NCI-H187 (cell line): ENCODE measurements around the gene CCDC126.
"Not testable (repeated sequence)": the region's sequence is repeated elsewhere in the genome, so short reads cannot be mapped to it uniquely, and the experiment has no call there.

Experiments
- DNase-seq, 2 experiments: peaks; one replicate each; lab custom pipeline; 2025; lab: John Stamatoyannopoulos, UW

CCDC126 gene

DNA sequence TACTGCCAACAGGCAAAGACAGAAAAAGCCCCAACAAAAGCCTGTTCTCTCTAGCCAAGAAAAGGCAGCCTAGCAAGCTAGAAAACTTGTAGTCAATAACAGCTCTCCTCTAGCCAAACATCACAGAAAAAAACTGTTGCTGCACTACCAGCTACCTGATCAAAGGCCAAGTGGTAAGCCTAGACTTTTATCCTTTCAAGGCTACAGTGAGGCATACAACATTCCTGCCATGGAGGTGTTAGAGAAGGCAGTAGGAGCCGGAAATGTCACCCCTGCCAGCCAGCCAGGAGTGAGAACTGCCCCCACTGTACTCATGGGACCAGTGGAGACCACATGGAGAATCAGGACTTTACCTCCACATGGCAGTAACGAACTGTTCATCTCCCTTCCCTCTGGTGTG is 31.2 kb downstream of the CCDC126 start:
- DNase-seq = no peak

- DNase-seq = no peak
Measured at GRCh38 chr7:23633417-23633816, 36.2 kb downstream of the CCDC126 start.

- DNase-seq = no peak
Measured at GRCh38 chr7:23645822-23646221, 48.6 kb downstream of the CCDC126 start.

DNA sequence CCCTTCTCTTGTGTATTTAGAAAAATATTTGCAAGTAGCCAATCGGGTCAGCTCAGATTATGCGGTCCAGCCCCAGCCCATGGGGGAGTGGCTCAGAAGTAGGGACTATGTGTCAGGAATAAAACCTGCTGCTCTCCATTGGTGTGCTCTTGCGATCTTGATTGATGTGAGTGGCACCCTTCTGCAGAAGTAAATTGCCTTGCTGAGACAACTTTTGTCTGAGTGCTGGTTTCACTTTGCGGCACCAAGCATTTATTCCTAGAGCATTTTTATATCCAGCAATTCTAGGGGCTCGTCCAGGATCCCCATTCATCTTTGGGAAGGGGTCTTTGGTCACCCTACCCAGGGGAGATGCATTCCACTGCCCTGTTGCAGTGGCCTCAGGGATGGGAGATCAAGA is 56.8 kb downstream of the CCDC126 start:
- DNase-seq = no peak

DNA sequence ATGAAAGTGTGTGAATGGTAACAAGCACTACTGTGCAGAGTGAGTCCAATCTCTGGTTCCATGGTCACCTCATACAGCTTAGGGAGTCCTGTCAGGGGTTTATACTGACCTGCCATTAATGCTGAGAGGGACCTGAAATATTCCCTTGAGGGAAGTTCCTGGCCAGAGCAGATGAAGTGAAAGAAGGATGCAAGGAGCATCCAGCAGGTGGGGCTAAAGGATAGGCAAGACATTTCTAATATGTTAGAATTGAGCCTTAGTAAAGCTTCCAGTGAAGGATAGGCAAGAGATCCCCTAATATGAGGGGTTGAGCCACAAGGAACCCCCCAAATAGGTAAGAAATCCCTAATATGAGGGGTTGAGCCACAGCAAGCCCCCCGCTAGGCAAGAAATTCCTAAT is 57.3 kb downstream of the CCDC126 start:
- no peak for DNase-seq

DNA sequence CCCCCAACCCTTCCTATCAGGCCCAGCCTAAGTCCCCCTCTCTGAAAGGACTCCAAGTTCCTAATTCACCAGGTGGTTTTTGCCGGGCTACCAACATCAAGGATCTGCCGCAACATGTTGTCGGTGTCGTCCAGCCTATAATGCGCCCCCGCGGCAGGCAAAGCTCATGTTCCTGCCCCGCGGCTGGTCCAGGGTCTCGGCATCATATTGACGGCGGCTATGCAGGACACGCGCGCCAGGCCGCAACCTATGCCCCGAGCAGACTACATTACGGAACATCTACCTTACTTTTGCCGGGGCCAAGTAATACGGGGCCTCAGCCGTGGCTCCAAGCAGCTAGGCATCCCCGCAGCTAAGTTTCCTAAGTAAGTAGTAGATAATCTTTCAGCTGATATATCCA is 58.3 kb downstream of the CCDC126 start:
- DNase-seq = no peak

GRCh38 chr7:23658831-23659427 is 61.7 kb downstream of the CCDC126 start:
- no peak for DNase-seq

DNA sequence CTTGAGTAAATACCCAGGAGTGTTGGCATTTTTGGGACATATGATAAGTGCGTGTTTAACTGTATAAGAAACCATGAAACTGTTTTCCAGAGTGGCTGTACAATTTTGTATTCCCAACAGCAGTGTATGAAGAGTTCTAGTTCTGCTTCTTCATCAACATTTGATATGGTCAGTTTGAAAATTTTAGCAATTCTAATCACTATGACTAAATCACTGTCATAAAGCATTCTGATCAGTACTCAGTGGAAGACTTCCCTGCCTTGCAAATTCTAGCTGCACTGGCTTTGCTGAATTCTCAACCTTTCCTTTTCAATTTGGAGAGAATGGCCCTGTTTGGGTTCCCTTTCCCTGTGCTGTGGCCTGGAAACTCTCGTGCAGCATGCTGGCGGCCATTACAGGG is 64.2 kb downstream of the CCDC126 start:
- DNase-seq = no peak

GRCh38 chr7:23662124-23662983 is 65.2 kb downstream of the CCDC126 start:
- no peak for DNase-seq

GRCh38 chr7:23662984-23663313 is 65.8 kb downstream of the CCDC126 start:
- no peak for DNase-seq

GRCh38 chr7:23664122-23664521 is 66.9 kb downstream of the CCDC126 start:
- DNase-seq = no peak

DNA sequence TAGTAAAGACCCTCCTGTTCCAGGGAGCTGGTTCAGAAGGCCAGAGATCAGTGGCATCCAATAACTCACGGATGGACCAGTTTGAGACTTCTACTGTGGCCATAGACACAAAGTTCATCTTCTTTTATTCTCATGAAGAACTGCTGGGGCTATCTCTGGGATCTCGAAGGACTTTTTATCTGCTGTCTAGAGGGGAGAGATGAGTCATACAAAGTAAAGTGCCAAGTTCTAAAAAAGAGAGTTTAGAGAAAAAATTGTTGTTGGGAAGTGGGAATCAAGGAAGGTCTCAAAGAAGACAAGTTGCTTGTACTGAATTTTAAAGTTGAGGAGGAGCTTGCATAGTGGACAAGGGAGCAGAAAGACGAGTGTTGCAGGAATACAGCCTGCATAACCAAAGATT is 74.9 kb downstream of the CCDC126 start:
- no peak for DNase-seq

DNA sequence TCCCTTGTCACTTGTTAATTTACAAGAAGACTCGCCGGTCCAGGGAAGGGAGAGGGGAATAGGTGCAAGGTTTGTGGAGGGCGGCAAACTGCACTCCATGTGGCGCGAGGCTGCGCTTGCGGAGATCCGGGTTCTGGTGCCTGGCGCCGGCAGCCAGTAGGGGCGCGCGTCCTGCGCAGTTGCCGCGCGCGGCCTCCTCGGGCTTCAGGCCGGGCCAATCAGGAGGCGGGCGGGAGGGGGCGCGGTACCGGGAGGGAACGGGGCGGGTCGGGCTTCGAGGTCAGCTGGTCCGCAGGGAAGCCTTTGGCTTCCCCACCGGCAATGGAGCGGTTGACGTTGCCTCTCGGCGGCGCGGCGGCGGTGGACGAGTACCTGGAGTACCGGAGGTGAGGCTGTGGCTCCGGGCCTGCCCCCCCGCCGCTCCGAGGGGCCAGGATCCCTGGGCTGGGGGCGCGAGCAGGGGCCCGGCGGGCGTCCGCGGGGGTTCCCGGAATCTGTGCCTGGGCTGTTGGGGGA is 82.8 kb downstream of the CCDC126 start, which contains the start of gene FAM221A:
Gene FAM221A, plus strand, starts transcription at position 302 of the 516 bp plus-strand sequence. Its CDS starts 20 bp downstream, at position 322.
- DNase-seq = peak; percentile 24 to 65

- DNase-seq = peak in 1 of 2 experiments; percentile 44
Measured at GRCh38 chr7:23680414-23681405, 83.5 kb downstream of the CCDC126 start.

GRCh38 chr7:23684041-23684440 is 86.9 kb downstream of the CCDC126 start:
- not testable (repeated sequence) for DNase-seq

DNA sequence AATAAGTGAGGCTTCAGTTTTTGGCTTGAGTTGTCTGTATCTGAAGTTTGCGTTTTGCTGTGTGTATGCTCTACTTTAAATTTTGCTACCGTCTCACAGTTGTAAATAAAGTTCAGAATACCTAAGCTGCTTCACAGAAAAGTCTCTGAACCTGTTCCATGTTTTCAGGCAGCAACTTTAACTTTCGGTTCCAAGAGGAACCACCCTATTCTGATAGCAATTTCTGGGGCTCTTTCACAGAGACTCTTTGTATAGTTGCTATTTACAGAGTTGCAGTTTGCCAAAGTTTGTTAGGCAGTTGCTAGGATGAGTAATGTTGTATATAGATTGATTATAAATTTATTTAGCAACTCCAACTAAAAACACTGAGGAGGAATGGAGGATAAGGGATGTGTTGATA is 88.5 kb downstream of the CCDC126 start:
- DNase-seq = no peak

- no peak for DNase-seq
Measured at GRCh38 chr7:23687011-23687410, 89.8 kb downstream of the CCDC126 start.

GRCh38 chr7:23689165-23689564 is 92.0 kb downstream of the CCDC126 start:
- DNase-seq = no peak

GRCh38 chr7:23691320-23691719 is 94.1 kb downstream of the CCDC126 start:
- DNase-seq = no peak

GRCh38 chr7:23693224-23693623 is 96.0 kb downstream of the CCDC126 start:
- DNase-seq = no peak
